ENCODE results near the gene MED13.
"Not testable (repeated sequence)": the region's sequence is repeated elsewhere in the genome, so short reads cannot be mapped to it uniquely, and the experiment has no call there.

MED13 gene

DNA sequence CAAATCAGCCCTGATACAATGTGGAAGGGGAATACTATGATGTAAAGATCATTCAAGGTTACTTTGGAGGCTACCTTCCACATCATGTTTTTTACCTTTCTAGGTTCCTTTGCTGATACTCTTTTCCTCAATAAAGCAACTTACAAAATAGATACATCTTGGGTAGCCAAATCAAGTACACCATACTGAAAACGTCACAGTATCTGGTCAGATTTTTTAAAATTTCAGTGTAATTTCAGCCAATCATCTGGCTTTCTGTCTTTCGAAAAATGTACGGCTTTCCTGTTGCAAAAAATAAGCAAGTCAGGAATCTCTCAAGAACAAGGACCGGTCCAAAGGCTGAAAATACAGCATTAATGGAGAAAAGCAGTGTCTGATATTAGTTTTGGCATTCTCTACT is 15.6 kb upstream of the MED13 start:
- no peak overlapping the region for H3K4me3 Mint-ChIP-seq
- no peaks in the 10 kb centered on the region for H3K36me3 Mint-ChIP-seq
- DNase-seq (ENCODE audit: low spot score in 2 of 2) (no peak), ATAC-seq (ENCODE audit: low read depth) (no peak)
- H3K27ac Mint-ChIP-seq, result no peak overlapping the region
- peaks cover 8% of the 10 kb centered on the region for H3K4me1 Mint-ChIP-seq
- H3K27me3 Mint-ChIP-seq, result no peaks in the 10 kb centered on the region
- no peaks in the 10 kb centered on the region for H3K9me3 Mint-ChIP-seq

DNA sequence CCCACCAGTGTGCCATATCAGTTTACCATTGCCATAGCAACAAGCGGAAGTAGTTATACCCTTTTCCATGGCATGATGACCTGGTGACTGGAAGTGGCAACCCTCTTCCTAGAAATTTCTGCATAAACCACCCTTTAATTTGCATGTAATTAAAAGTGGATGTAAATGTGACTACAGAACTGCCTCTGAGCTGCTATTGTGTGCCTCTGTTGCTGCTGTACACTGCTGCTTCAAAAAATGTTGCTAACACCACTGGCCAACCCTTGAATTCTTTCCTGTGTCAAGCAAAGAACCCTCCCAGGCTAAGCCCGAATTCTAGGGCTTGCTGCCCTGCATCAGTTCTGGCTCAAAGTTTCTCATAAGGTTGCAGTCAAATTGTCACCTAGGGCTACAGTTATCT is 12.9 kb upstream of the MED13 start:
- Mint-ChIP-seq H3K4me1 (no peaks in the 10 kb centered on the region), H3K4me3 (no peak overlapping the region), H3K27ac (no peak overlapping the region), H3K9me3 (no peaks in the 10 kb centered on the region), H3K27me3 (no peaks in the 10 kb centered on the region), H3K36me3 (no peaks in the 10 kb centered on the region)
- no peak for DNase-seq (ENCODE audit: low spot score in 2 of 2)
- no peak for ATAC-seq (ENCODE audit: low read depth)

DNA sequence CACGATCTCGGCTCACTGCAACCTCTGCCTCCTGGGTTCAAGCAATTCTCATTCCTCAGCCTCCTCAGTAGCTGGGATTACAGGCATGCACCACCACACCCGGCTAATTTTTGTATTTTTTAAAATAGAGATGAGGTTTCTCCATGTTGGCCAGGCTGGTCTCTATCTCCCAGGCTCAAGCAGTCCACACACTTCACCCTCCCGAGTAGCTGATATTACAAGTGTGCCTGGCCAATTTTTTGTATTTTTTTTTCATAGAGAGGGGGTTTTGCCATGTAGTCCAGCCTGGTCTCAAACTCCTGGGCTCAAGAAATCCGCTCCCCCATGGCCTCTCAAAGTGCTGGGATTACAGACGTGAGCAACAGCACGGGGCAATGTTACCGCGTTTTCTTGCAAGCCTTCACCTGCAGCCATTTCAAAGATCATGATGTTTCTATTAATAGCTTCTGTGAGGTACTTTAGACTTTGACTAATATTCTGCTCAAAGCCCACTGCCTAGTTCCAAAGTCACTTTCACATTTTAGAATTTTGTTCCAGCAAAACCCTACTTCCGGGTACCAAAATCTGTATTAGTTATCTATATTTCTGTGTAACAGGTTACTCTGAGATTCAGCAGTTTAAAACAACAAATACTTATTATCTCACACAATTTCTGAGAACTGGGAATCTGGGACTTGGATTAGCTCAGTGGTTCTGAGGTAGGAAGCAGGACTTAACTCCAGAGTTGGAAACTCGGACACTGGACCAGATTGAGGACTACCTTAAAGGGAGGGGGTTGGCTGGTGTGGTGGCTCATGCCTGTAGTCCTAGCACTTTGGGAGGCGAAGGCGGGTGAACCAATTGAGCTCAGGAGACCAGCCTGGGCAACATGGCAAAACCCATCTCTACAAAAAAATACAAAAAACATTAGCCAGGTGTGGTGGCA is 12.0 kb upstream of the MED13 start:
- H3K27ac Mint-ChIP-seq, result no peak overlapping the region
- DNase-seq (ENCODE audit: low spot score in 2 of 2) (no peak), ATAC-seq (ENCODE audit: low read depth) (no peak)
- no peaks in the 10 kb centered on the region for H3K27me3 Mint-ChIP-seq
- H3K36me3 Mint-ChIP-seq, result no peaks in the 10 kb centered on the region
- H3K9me3 Mint-ChIP-seq, result no peaks in the 10 kb centered on the region
- no peaks in the 10 kb centered on the region for H3K4me1 Mint-ChIP-seq
- H3K4me3 Mint-ChIP-seq, result no peak overlapping the region

DNA sequence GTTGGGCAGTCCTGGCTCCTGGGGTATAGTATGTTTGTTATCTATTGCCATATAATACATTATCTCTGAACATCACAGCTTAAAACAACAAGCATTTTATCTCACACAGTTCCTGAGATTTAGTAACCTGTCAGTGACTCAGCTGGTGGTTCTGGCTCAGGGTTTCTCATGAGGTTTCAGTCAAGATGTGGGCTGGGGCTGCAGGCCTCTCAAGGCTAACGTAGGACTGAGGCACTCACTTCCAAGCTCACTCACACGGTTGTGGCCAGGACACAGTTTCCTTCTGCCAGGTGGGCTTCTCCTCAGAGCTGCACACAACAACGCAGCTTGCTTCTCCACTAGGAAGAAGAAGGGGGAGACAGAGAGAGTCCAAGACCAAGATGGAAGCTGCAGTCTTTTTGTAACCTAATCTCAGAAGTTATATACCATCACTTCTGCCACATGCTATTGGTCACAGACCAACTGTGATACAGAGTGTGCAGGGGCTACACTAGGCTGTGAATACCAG is 10.3 kb upstream of the MED13 start:
- Mint-ChIP-seq H3K4me3 (no peak overlapping the region), H3K36me3 (no peaks in the 10 kb centered on the region), H3K27me3 (no peaks in the 10 kb centered on the region), H3K27ac (no peak overlapping the region), H3K9me3 (no peaks in the 10 kb centered on the region), H3K4me1 (no peaks in the 10 kb centered on the region)
- ATAC-seq (ENCODE audit: low read depth), result no peak
- DNase-seq (ENCODE audit: low spot score in 2 of 2), result no peak

DNA sequence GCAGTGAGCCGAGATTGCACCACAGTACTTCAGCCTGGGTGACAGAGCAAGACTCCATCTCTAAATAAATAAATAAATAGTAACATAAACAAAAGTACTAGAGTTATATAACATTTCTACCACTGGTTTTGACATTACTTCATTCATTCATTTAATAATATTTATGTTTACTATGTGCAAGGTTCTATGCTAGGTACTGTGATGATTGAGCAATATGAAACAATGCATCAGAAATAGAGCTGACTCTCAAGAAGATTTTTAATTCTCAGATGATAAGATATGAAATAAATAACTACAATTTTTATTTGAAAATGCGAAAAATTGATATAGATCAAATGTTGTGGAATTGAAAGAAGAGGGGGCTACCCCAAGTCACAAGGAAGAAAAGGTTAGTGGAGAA is 8.9 kb upstream of the MED13 start:
- Mint-ChIP-seq H3K9me3 (no peaks in the 10 kb centered on the region), H3K27ac (no peak overlapping the region), H3K4me1 (no peaks in the 10 kb centered on the region), H3K27me3 (no peaks in the 10 kb centered on the region), H3K36me3 (no peaks in the 10 kb centered on the region), H3K4me3 (no peak overlapping the region)
- ATAC-seq (ENCODE audit: low read depth) (no peak), DNase-seq (ENCODE audit: low spot score in 2 of 2) (no peak)

DNA sequence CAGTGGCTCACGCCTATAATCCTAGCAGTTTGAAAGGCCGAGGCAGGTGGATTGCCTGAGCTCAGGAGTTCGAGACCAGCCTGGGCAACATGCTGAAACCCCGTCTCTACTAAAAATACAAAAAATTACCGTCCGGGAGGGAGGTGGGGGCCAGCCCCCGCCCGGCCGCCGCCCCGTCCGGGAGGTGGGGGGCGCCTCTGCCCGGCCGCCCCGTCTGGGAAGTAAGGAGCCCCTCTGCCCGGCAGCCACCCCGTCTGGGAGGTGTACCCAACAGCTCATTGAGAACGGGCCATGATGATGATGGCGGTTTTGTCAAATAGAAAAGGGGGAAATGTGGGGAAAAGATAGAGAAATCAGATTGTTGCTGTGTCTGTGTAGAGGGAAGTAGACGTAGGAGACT is 7.8 kb upstream of the MED13 start:
- H3K27ac Mint-ChIP-seq; H3K9me3 Mint-ChIP-seq; ATAC-seq (ENCODE audit: low read depth); H3K4me3 Mint-ChIP-seq; H3K4me1 Mint-ChIP-seq; H3K36me3 Mint-ChIP-seq; H3K27me3 Mint-ChIP-seq; DNase-seq (ENCODE audit: low spot score in 2 of 2): not testable (repeated sequence)

DNA sequence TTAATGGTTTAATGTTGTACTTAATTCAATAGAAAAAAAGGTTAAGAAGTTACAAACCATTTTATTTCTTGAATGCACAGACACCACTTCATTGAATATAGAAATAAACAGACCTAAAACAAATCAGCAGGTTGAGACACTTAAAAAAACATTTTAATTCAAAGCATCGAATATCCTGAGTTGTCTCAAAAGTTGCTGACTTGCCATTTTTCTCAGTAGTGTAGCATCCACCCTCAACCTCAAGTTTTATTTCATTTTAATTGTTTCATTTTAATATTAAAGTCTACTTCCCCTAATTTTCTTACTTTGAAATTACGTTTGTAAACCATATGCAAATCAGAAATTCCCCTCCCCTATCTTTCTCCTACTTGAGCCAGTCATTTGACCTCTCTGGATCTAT is 5.8 kb upstream of the MED13 start:
- Mint-ChIP-seq H3K4me3 (no peak overlapping the region), H3K27me3 (no peaks in the 10 kb centered on the region), H3K27ac (no peak overlapping the region)

DNA sequence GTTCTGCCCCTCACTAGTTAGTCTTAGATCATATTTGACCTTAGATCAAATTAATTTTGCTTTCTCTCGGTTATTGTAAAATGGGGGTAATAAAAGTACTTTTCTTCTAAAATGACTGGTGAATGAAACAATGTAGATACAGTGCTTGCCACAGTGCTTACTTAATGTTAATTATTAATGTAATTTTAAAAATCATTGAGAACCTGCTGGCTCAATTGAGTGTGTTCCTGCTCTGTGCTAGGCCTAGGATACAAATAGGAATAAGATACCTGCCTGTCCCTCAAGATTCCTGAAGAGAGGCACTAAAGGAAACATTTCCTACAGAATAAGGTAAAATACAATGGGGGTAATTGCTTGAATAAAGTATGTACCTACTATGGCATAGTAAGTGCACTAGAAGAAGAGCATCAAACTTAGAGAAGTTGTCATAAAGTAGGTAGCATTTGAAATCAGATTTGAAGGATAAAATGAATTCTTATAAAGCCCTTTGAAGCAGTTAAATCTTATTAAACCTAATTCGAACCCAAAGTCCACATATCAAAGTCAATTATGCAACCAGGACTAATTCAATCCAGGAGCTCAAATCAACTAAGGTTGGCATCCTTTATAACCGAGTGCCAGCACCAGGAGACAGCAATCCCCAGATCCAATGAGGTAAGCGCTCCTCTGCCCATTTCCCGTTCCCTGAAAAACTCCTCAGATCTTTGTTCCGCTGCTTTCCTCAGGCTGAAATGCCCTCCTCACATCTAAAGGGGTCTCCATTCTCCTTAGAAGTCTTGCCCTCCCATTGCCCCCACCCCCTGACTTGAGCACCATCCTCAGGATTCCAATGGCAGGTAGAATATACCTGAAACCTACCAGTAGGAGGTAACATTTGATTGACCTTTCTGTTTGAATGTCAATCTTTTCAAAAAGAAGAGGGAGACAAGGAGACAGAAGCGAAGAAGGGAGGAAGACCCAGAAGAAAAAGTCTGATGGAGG is 2.4 kb upstream of the MED13 start:
- ATAC-seq (ENCODE audit: low read depth) (no peak), DNase-seq (ENCODE audit: low spot score in 2 of 2) (no peak)
- no peaks in the 10 kb centered on the region for H3K9me3 Mint-ChIP-seq
- H3K36me3 Mint-ChIP-seq, result peaks cover 4% of the 10 kb centered on the region
- H3K4me3 Mint-ChIP-seq, result no peak overlapping the region
- peaks cover 23% of the 10 kb centered on the region for H3K4me1 Mint-ChIP-seq
- no peak overlapping the region for H3K27ac Mint-ChIP-seq
- no peaks in the 10 kb centered on the region for H3K27me3 Mint-ChIP-seq

More for the DNA sequence above, 5.8 kb upstream of the MED13 start:
- ATAC-seq (ENCODE audit: low read depth) (peak; percentile 12), DNase-seq (ENCODE audit: low spot score in 2 of 2) (no peak)
- Mint-ChIP-seq H3K4me1 (peaks cover 3% of the 10 kb centered on the region), H3K9me3 (no peaks in the 10 kb centered on the region), H3K36me3 (no peaks in the 10 kb centered on the region)

DNA sequence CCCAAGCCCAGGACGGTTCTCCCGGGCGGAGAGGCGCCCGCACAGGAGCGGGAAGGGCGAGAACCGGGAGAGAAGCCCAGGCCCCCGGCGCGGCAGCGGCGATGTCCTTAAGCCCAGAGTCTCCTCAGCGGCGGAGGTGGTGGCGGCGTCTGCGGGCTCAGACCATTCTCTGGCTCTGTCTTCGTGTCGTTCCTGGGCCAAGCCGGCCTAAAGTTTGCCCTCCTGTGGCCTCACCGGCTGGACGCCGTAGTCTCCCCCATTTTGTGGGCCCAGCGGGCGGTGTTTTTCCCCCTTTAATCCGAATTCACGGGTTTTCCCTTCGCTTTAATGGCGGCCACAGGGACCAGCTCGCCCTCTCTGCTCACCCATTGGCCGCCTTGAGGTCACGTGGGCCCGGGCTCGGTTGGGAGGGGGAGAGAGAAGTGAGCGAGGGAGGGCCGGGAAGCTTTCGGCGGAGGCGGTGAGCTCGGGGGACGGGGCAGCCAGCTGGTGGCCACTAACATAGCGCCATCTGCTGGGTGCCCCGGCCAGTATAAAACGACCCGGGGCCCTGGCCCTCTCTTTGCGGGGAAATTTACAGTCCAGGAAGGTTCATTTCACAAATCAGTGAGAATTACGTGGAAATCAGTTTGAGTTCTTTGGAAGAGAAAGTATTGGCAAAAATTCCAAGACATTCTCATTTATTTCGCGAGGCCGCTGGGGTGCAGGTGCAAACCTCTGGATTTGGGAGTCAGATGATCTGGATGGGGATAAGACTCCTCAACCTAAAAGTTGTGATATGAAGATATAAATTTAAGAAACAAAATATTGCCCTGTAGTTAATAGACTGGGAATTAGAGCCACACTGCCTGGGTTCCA is 762 bp upstream of the MED13 start:
- peak overlapping the region; percentile 95 for H3K4me3 Mint-ChIP-seq
- peak; percentile 93 for ATAC-seq (ENCODE audit: low read depth)
- H3K36me3 Mint-ChIP-seq, result peaks cover 5% of the 10 kb centered on the region
- H3K9me3 Mint-ChIP-seq, result no peaks in the 10 kb centered on the region
- H3K4me1 Mint-ChIP-seq, result peaks cover 29% of the 10 kb centered on the region
- H3K27me3 Mint-ChIP-seq, result no peaks in the 10 kb centered on the region
- H3K27ac Mint-ChIP-seq, result peak overlapping the region; percentile 93
- peak; percentile 93 to 96 for DNase-seq (ENCODE audit: low spot score in 2 of 2)

DNA sequence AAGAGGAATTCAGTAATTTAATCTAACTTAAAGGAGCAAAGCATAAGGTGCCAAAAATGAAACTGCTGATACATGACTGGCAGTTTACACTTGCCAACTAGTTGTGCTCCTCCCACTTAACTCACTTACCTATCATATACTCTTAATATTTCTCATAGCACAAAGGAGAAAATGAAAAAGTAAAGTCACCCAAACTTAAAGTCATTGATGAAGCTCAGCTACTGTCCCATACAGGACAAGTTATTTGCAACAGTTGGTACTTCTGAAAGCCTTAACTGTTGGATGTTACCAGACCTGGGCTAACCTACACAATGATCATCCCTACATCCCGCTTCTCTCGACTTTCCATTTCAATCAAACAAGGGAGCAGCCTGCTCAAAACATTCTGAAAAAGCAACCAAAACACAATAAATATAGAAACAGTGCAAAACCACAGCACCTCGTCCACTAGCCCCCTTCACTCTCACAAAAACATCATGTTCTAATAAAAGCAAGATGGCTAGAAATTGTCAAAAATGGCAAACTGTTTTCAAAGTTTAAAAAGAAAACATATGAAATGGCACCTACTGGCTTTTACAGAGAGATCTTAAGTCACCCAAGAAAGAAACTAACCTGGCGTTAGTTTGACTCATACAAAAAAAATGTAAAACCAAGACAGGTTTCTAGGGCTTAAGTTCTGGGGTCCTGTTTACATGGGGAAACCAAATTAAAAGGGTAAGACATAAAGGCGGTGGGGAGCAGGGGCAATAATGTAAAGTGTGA is 868 bp downstream of the MED13 start:
- DNase-seq (ENCODE audit: low spot score in 2 of 2), result no peak
- Mint-ChIP-seq H3K9me3 (no peaks in the 10 kb centered on the region), H3K27ac (peak overlapping the region; percentile 93), H3K27me3 (no peaks in the 10 kb centered on the region), H3K4me3 (peak overlapping the region; percentile 95), H3K4me1 (peaks cover 33% of the 10 kb centered on the region), H3K36me3 (peaks cover 5% of the 10 kb centered on the region)
- no peak for ATAC-seq (ENCODE audit: low read depth)

DNA sequence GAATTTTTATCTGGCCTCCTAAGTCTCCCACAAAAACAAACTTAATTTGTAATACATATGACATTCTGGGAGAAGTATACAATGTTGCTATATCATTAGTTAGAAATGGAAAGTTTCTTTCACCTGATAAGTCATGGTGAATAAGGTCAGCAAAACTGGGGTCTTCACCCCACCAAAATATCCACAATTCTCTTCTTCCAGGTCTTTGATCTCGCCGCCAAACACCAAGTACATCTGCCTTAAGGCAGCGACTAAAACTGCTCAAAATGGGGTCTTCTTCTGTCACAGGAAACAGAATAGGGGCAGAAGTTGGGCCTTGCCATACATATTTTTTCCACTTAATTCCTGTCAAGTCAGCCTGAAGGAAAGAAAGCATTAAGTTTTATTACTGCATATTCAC is 2.1 kb downstream of the MED13 start:
- H3K27ac Mint-ChIP-seq, result peak overlapping the region; percentile 93
- H3K9me3 Mint-ChIP-seq, result no peaks in the 10 kb centered on the region
- H3K4me1 Mint-ChIP-seq, result peaks cover 38% of the 10 kb centered on the region
- H3K27me3 Mint-ChIP-seq, result no peaks in the 10 kb centered on the region
- no peak for ATAC-seq (ENCODE audit: low read depth)
- DNase-seq (ENCODE audit: low spot score in 2 of 2), result no peak
- H3K36me3 Mint-ChIP-seq, result peaks cover 6% of the 10 kb centered on the region
- peak overlapping the region; percentile 95 for H3K4me3 Mint-ChIP-seq

DNA sequence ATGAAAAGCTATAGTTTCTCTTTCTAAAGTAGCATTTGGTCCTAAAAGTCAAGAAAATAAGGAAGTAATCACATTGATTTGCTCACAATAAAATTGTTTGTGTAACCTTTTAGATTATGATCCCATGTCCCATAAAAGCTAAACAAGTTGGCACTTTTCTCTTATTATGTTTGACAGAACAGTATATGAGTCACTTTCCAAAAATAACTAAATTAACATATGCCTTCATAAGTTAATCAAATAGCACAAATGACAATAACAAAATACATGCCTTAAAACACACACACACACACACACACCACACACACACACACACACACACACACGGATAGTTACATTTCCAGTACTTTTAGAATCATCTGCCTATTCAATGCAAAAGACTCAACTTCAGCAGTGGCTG is 2.8 kb downstream of the MED13 start:
- H3K27me3 Mint-ChIP-seq, result no peaks in the 10 kb centered on the region
- no peak for DNase-seq (ENCODE audit: low spot score in 2 of 2)
- peak overlapping the region; percentile 75 for H3K4me3 Mint-ChIP-seq
- H3K36me3 Mint-ChIP-seq, result peaks cover 8% of the 10 kb centered on the region
- no peaks in the 10 kb centered on the region for H3K9me3 Mint-ChIP-seq
- no peak for ATAC-seq (ENCODE audit: low read depth)
- peaks cover 39% of the 10 kb centered on the region for H3K4me1 Mint-ChIP-seq
- H3K27ac Mint-ChIP-seq, result peak overlapping the region; percentile 92

DNA sequence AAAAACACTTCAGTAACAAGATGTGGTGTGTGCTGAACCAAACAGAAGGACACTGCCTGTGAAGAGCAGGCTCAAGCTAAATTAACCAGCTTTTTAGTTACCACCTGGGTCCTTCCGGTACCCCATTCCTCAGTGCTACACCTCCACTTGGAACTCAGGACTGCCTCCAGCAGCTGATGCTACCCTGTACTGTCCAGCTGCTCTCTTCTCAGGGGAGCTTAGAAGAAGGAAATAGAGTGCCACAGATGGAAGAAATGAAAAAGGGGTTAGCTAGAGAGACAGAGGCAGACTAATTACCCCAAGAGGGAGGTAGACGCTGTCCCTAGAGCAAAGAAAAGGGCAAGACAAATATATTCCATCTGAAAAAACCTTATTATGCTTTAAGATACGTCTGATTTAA is 5.7 kb downstream of the MED13 start:
- Mint-ChIP-seq H3K4me3 (no peak overlapping the region), H3K9me3 (no peaks in the 10 kb centered on the region), H3K27me3 (no peaks in the 10 kb centered on the region), H3K36me3 (peaks cover 8% of the 10 kb centered on the region), H3K4me1 (peaks cover 39% of the 10 kb centered on the region), H3K27ac (no peak overlapping the region)
- ATAC-seq (ENCODE audit: low read depth) (no peak), DNase-seq (ENCODE audit: low spot score in 2 of 2) (no peak)

All from memory B cell (primary cell).